Gastroesophageal sphincter (tissue), 3 donors: ENCODE measurements around the gene PTPN21.

Experiments
- POLR2AphosphoS5 ChIP-seq: sonication (generic); formaldehyde crosslinking; IDR thresholded peaks from one replicate; pipeline ENCODE4 v1.6.1; 2017; ENCODE audit warnings: antibody characterized with exemption
- TF ChIP-seq, protein P1 (sequence below), 4 experiments: fragments of 200-600 bp in 2 of 4; fragments of 450-650 bp in 2 of 4; sonication (generic) in 1 of 4; IDR thresholded peaks; one replicate each; pipeline ENCODE4 v1.5.1; 2017 to 2019; ENCODE audit warnings: antibody characterized with exemption in 4 of 4, mild to moderate bottlenecking in 2 of 4, moderate library complexity in 2 of 4

GRCh38 chr14:88518592-88519512, 36.0 kb downstream of the PTPN21 start:
- TF ChIP-seq, protein P1, sequence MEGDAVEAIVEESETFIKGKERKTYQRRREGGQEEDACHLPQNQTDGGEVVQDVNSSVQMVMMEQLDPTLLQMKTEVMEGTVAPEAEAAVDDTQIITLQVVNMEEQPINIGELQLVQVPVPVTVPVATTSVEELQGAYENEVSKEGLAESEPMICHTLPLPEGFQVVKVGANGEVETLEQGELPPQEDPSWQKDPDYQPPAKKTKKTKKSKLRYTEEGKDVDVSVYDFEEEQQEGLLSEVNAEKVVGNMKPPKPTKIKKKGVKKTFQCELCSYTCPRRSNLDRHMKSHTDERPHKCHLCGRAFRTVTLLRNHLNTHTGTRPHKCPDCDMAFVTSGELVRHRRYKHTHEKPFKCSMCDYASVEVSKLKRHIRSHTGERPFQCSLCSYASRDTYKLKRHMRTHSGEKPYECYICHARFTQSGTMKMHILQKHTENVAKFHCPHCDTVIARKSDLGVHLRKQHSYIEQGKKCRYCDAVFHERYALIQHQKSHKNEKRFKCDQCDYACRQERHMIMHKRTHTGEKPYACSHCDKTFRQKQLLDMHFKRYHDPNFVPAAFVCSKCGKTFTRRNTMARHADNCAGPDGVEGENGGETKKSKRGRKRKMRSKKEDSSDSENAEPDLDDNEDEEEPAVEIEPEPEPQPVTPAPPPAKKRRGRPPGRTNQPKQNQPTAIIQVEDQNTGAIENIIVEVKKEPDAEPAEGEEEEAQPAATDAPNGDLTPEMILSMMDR (IDR thresholded peaks at IDR 0.05): no peak
- TF ChIP-seq POLR2AphosphoS5: no peak
